Measurements from ENCODE around the gene PLXNA4. TPM values are rescaled to one million over a fixed set of nuclear protein-coding genes. Genes with fewer than 3 reads are reported as not detected.

PLXNA4 gene
- total and polyA plus RNA-seq, 4 donors: 0.04 to 1.1 (median 0.41) TPM

GRCh38 chr7:132145466-132145865 lies 430.8 kb downstream of the PLXNA4 start:
- H3K4me1 ChIP-seq (ENCODE audit: control insufficient read depth in 4 of 4, insufficient read depth in 4 of 4, low read length in 3 of 4): no peaks in the 10 kb centered on the region
- no peak overlapping the region for H3K4me3 ChIP-seq (ENCODE audit: low read depth in 1 of 3, low read length in 3 of 3)
- WGBS: 84% methylated on average over 8 of the region's 8 CpGs
- no peak for DNase-seq (ENCODE audit: low spot score)
- no peaks in the 10 kb centered on the region for H3K9me3 ChIP-seq (ENCODE audit: control insufficient read depth in 4 of 4, low read length in 3 of 4)
- H3K27me3 ChIP-seq (ENCODE audit: control insufficient read depth in 4 of 4, insufficient read depth in 4 of 4, low read length in 3 of 4): no peaks in the 10 kb centered on the region
- H3K27ac ChIP-seq (ENCODE audit: low read depth in 1 of 2, low read length in 2 of 2): no peak overlapping the region
- TF ChIP-seq SP1 (IDR thresholded peaks at IDR 0.05) (no peak), RAD21 (IDR thresholded peaks at IDR 0.05) (no peak), JUND (IDR thresholded peaks at IDR 0.05) (no peak), FOXA1 (IDR thresholded peaks at IDR 0.05) (no peak), FOXA2 (IDR thresholded peaks at IDR 0.05) (no peak), GABPA (IDR thresholded peaks at IDR 0.05 in 1 of 2, conservative IDR thresholded peaks at IDR 0.05 in 1 of 2) (no peak), ZBTB33 (IDR thresholded peaks at IDR 0.05) (no peak), TAF1 (conservative IDR thresholded peaks at IDR 0.05) (no peak), HNF4A (conservative IDR thresholded peaks at IDR 0.05) (no peak), ATF3 (IDR thresholded peaks at IDR 0.05) (no peak), NR2F2 (IDR thresholded peaks at IDR 0.05) (no peak), EGR1 (IDR thresholded peaks at IDR 0.05; ENCODE audit: low read depth in 2 of 2) (no peak), MAX (IDR thresholded peaks at IDR 0.05) (no peak)
- TF ChIP-seq, protein P1, sequence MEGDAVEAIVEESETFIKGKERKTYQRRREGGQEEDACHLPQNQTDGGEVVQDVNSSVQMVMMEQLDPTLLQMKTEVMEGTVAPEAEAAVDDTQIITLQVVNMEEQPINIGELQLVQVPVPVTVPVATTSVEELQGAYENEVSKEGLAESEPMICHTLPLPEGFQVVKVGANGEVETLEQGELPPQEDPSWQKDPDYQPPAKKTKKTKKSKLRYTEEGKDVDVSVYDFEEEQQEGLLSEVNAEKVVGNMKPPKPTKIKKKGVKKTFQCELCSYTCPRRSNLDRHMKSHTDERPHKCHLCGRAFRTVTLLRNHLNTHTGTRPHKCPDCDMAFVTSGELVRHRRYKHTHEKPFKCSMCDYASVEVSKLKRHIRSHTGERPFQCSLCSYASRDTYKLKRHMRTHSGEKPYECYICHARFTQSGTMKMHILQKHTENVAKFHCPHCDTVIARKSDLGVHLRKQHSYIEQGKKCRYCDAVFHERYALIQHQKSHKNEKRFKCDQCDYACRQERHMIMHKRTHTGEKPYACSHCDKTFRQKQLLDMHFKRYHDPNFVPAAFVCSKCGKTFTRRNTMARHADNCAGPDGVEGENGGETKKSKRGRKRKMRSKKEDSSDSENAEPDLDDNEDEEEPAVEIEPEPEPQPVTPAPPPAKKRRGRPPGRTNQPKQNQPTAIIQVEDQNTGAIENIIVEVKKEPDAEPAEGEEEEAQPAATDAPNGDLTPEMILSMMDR (IDR thresholded peaks at IDR 0.05; ENCODE audit: low read depth, low read length, missing input control): no peak
- no peak overlapping the region for H3K9ac ChIP-seq (ENCODE audit: low read depth in 1 of 2, low read length in 2 of 2)
- H3K36me3 ChIP-seq (ENCODE audit: control insufficient read depth in 4 of 4, insufficient read depth in 3 of 4, low read depth in 1 of 4, low read length in 3 of 4): no peaks in the 10 kb centered on the region

- H3K36me3 ChIP-seq (ENCODE audit: control insufficient read depth in 4 of 4, insufficient read depth in 3 of 4, low read depth in 1 of 4, low read length in 3 of 4): no peaks in the 10 kb centered on the region
- H3K9me3 ChIP-seq (ENCODE audit: control insufficient read depth in 4 of 4, low read length in 3 of 4): no peaks in the 10 kb centered on the region
- no peak overlapping the region for H3K9ac ChIP-seq (ENCODE audit: low read depth in 1 of 2, low read length in 2 of 2)
- TF ChIP-seq EGR1 (IDR thresholded peaks at IDR 0.05; ENCODE audit: low read depth in 2 of 2) (no peak), YY1 (IDR thresholded peaks at IDR 0.05) (no peak), ATF3 (IDR thresholded peaks at IDR 0.05) (no peak), RAD21 (IDR thresholded peaks at IDR 0.05) (no peak), TAF1 (conservative IDR thresholded peaks at IDR 0.05) (no peak), HNF4A (conservative IDR thresholded peaks at IDR 0.05) (no peak), JUND (IDR thresholded peaks at IDR 0.05) (no peak), GABPA (IDR thresholded peaks at IDR 0.05 in 1 of 2, conservative IDR thresholded peaks at IDR 0.05 in 1 of 2) (no peak), NR2F2 (IDR thresholded peaks at IDR 0.05) (no peak), RXRA (IDR thresholded peaks at IDR 0.05) (no peak), ZBTB33 (IDR thresholded peaks at IDR 0.05) (no peak)
- TF ChIP-seq, protein P1 (IDR thresholded peaks at IDR 0.05; ENCODE audit: low read depth, low read length, missing input control): no peak
- no peak overlapping the region for H3K27ac ChIP-seq (ENCODE audit: low read depth in 1 of 2, low read length in 2 of 2)
- H3K4me1 ChIP-seq (ENCODE audit: control insufficient read depth in 4 of 4, insufficient read depth in 4 of 4, low read length in 3 of 4): no peaks in the 10 kb centered on the region
- no peak overlapping the region for H3K4me3 ChIP-seq (ENCODE audit: low read depth in 1 of 3, low read length in 3 of 3)
- WGBS: 81% methylated on average over 9 of the region's 9 CpGs
- no peak for DNase-seq (ENCODE audit: low spot score)
- H3K27me3 ChIP-seq (ENCODE audit: control insufficient read depth in 4 of 4, insufficient read depth in 4 of 4, low read length in 3 of 4): no peaks in the 10 kb centered on the region
Measured at GRCh38 chr7:132145063-132145462, 431.2 kb downstream of the PLXNA4 start.
